ENCODE data around the gene PKP1. TPM values are rescaled to one million over a fixed set of nuclear protein-coding genes. Genes with fewer than 3 reads are reported as not detected.
A peak's percentile ranks its signal among the peaks of the same experiment; 100 is the strongest.

The PKP1 gene
- total RNA-seq, 1 donor from 2014 or later = not detected

- H3K27me3 Mint-ChIP-seq = peaks cover 17% of the 10 kb centered on the region
- H3K4me1 Mint-ChIP-seq (ENCODE audit: low read depth) = no peaks in the 10 kb centered on the region
- H3K27ac Mint-ChIP-seq = no peak overlapping the region
- H3K9me3 Mint-ChIP-seq (ENCODE audit: low read depth) = peaks cover 6% of the 10 kb centered on the region
- no peak for DNase-seq (ENCODE audit: low spot score, unreplicated experiment)
- TF ChIP-seq CTCF (IDR thresholded peaks at IDR 0.05; ENCODE audit: unreplicated experiment) = no peak
- no peaks in the 10 kb centered on the region for H3K36me3 Mint-ChIP-seq (ENCODE audit: insufficient read depth)
- no peak overlapping the region for H3K4me3 Mint-ChIP-seq (ENCODE audit: low read depth)
Measured at GRCh38 chr1:201344206-201345080, 61.1 kb downstream of the PKP1 start.

DNA sequence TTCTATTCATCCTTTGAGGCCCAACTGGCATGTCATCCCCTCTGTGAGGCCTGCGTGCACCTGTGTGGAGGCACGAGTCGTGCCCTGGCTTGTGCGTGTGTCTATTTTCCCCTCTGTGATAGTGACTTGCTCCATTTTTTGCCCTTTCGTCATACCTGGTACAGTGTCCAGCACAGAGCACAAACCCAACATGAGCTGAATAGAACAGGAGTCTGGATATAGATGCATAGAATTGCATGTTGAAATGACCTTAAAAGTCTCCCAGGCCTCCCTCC is 61.7 kb downstream of the PKP1 start:
- H3K4me1 Mint-ChIP-seq (ENCODE audit: low read depth) = no peaks in the 10 kb centered on the region
- H3K36me3 Mint-ChIP-seq (ENCODE audit: insufficient read depth) = no peaks in the 10 kb centered on the region
- H3K4me3 Mint-ChIP-seq (ENCODE audit: low read depth) = no peak overlapping the region
- no peak for DNase-seq (ENCODE audit: low spot score, unreplicated experiment)
- peaks cover 19% of the 10 kb centered on the region for H3K27me3 Mint-ChIP-seq
- TF ChIP-seq CTCF (IDR thresholded peaks at IDR 0.05; ENCODE audit: unreplicated experiment) = no peak
- H3K27ac Mint-ChIP-seq = no peak overlapping the region
- H3K9me3 Mint-ChIP-seq (ENCODE audit: low read depth) = peaks cover 6% of the 10 kb centered on the region

DNA sequence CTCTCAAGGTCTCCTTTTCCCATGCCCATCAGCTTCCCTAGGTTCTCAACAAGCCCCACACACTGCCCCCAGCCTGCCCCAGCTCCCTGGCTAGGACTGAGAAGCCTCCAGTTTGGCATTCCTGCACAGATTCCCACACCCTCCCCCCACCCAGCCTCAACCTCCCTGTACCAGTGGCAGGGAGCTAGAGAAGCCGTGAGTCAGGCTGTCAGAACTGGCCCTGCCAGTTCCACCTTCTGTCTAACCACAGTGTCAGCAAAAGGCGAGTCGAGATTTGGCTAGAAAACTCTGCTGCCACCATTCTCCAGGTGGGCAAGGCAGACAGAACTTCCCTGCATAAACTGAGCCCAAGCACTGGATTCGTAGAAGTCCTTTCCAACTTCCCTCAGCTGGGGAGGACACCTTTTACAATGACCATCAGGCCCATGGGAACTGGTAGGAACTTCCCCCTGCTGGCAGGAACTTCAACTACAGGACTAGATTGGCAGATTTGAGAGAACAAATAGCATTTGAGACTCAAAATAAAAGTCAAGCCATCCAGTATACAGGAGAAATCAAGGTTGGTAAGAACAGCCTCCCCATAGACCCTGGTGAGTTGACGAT is 63.1 kb downstream of the PKP1 start:
- Mint-ChIP-seq H3K36me3 (ENCODE audit: insufficient read depth) (no peaks in the 10 kb centered on the region), H3K27ac (no peak overlapping the region), H3K4me1 (ENCODE audit: low read depth) (no peaks in the 10 kb centered on the region), H3K4me3 (ENCODE audit: low read depth) (no peak overlapping the region), H3K27me3 (peaks cover 23% of the 10 kb centered on the region), H3K9me3 (ENCODE audit: low read depth) (peaks cover 1% of the 10 kb centered on the region)
- peak; percentile 36 for DNase-seq (ENCODE audit: low spot score, unreplicated experiment)
- peak; percentile 65 for TF ChIP-seq CTCF (IDR thresholded peaks at IDR 0.05; ENCODE audit: unreplicated experiment)

- DNase-seq (ENCODE audit: low spot score, unreplicated experiment) = no peak
- H3K9me3 Mint-ChIP-seq (ENCODE audit: low read depth) = no peaks in the 10 kb centered on the region
- no peaks in the 10 kb centered on the region for H3K36me3 Mint-ChIP-seq (ENCODE audit: insufficient read depth)
- H3K27ac Mint-ChIP-seq = no peak overlapping the region
- H3K27me3 Mint-ChIP-seq = peaks cover 26% of the 10 kb centered on the region
- H3K4me1 Mint-ChIP-seq (ENCODE audit: low read depth) = no peaks in the 10 kb centered on the region
- no peak overlapping the region for H3K4me3 Mint-ChIP-seq (ENCODE audit: low read depth)
- TF ChIP-seq CTCF (IDR thresholded peaks at IDR 0.05; ENCODE audit: unreplicated experiment) = no peak
Measured at GRCh38 chr1:201346987-201347386, 63.7 kb downstream of the PKP1 start.

- no peaks in the 10 kb centered on the region for H3K36me3 Mint-ChIP-seq (ENCODE audit: insufficient read depth)
- no peak overlapping the region for H3K4me3 Mint-ChIP-seq (ENCODE audit: low read depth)
- no peaks in the 10 kb centered on the region for H3K4me1 Mint-ChIP-seq (ENCODE audit: low read depth)
- no peak for TF ChIP-seq CTCF (IDR thresholded peaks at IDR 0.05; ENCODE audit: unreplicated experiment)
- no peak overlapping the region for H3K27ac Mint-ChIP-seq
- DNase-seq (ENCODE audit: low spot score, unreplicated experiment) = no peak
- H3K9me3 Mint-ChIP-seq (ENCODE audit: low read depth) = no peaks in the 10 kb centered on the region
- H3K27me3 Mint-ChIP-seq = peaks cover 29% of the 10 kb centered on the region
Measured at GRCh38 chr1:201347498-201348210, 64.3 kb downstream of the PKP1 start.

Data from progenitor cell of endocrine pancreas (in vitro differentiated cells).